GM12878 (cell line): ENCODE results near the gene CFLAR. TPM values are rescaled to one million over a fixed set of nuclear protein-coding genes. Genes with fewer than 3 reads are reported as not detected.

Experiments
- ATAC-seq: fragments of 200-7000 bp; cut with Tn5 transposase; 3 replicates; pipeline ENCODE4 v1.9.1; 2020; ENCODE audit warnings: mild to moderate bottlenecking, moderate library complexity
- BruUV-seq: library from RNA; stranded (reverse); fragments of 400-500 nt; replicated peaks from 2 replicates; lab custom pipeline; 2021; lab: Mats Ljungman, UMichigan
- CTCF ChIA-PET: fragments of 300-600 bp; sonication (Branson Sonifier 250); formaldehyde crosslinking; extraction: SDS; loops from one replicate; lab custom pipeline; 2021; ENCODE audit warnings: inconsistent platforms; lab: Yijun Ruan, JAX
- POLR2A ChIA-PET: fragments of 350-600 bp; formaldehyde crosslinking; extraction: SDS; loops from one replicate; lab custom pipeline; 2021; ENCODE audit warnings: inconsistent platforms; lab: Charles Lee
- RAD21 ChIA-PET: fragments of 300-600 bp; sonication (Branson Sonifier 250); formaldehyde crosslinking; loops from one replicate; lab custom pipeline; 2023; ENCODE audit warnings: antibody characterized with exemption; ENCODE audit not compliant: unreplicated experiment; lab: Charles Lee
- SMC1A ChIA-PET: fragments of 300-600 bp; sonication (Branson Sonifier 250); formaldehyde crosslinking; loops from one replicate; lab custom pipeline; 2023; ENCODE audit not compliant: unreplicated experiment, uncharacterized antibody; lab: Charles Lee
- DNase-seq: peaks from one replicate; pipeline ENCODE4 v3.0.0-alpha.2; 2011; ENCODE audit warnings: low read depth, low spot score
- FAIRE-seq: peaks from 3 replicates; lab custom pipeline; 2011; peaks lifted over from hg19 to GRCh38; lab: Jason Lieb, UNC
- H2AFZ ChIP-seq: 2 replicates; pipeline ENCODE4 v1.6.0; 2011; ENCODE audit warnings: low read depth, low read length, control low read depth; ENCODE audit not compliant: control insufficient read depth
- H3K27ac ChIP-seq: 2 replicates; pipeline ENCODE4 v1.5.1; 2011; ENCODE audit warnings: control low read depth; ENCODE audit not compliant: control insufficient read depth, insufficient read depth
- H3K27me3 ChIP-seq, 2 experiments: replicated peaks in 1 of 2; 2 replicates each; pipeline versions ENCODE4 v1.6.0 to v1.6.1; 2011; ENCODE audit warnings: low read length in 1 of 2; ENCODE audit not compliant: control insufficient read depth in 2 of 2, insufficient read depth in 2 of 2
- H3K36me3 ChIP-seq, 2 experiments: 2 replicates each; pipeline ENCODE4 v1.5.1; 2011; ENCODE audit warnings: low read length in 1 of 2; ENCODE audit not compliant: control insufficient read depth in 2 of 2, insufficient read depth in 2 of 2
- H3K4me1 ChIP-seq: 2 replicates; pipeline ENCODE4 v1.6.1; 2011; ENCODE audit warnings: mild to moderate bottlenecking, low read length, moderate library complexity, mixed read lengths; ENCODE audit not compliant: control insufficient read depth, insufficient read depth
- H3K4me2 ChIP-seq: 2 replicates; pipeline ENCODE4 v1.6.0; 2011; ENCODE audit warnings: control low read depth; ENCODE audit not compliant: control insufficient read depth, insufficient read depth
- H3K4me3 ChIP-seq: fragments of 200-600 bp; sonication (generic); 2 replicates; pipeline ENCODE4 v1.5.1; 2016
- H3K79me2 ChIP-seq: 2 replicates; pipeline ENCODE4 v1.6.0; 2011; ENCODE audit warnings: low read length; ENCODE audit not compliant: control insufficient read depth, insufficient read depth
- H3K9ac ChIP-seq: 2 replicates; pipeline ENCODE4 v1.8.0; 2011; ENCODE audit warnings: low read length, control low read depth, mixed read lengths; ENCODE audit not compliant: control insufficient read depth, insufficient read depth
- H3K9me3 ChIP-seq: replicated peaks from 3 replicates; pipeline ENCODE4 v1.5.1; 2011; ENCODE audit warnings: mild to moderate bottlenecking, low read length; ENCODE audit not compliant: control insufficient read depth, insufficient read depth
- H4K20me1 ChIP-seq: 2 replicates; pipeline ENCODE4 v1.6.0; 2011; ENCODE audit not compliant: control insufficient read depth, insufficient read depth
- EGR1 ChIP-seq, 2 experiments: IDR thresholded peaks; 1 replicate in 1 of 2; 2 replicates in 1 of 2; pipeline ENCODE4 v1.6.1; 2011 to 2012; ENCODE audit warnings: low read depth in 2 of 2, low read length in 2 of 2, borderline replicate concordance in 1 of 2, mild to moderate bottlenecking in 1 of 2, moderate library complexity in 1 of 2
- HCFC1 ChIP-seq: fragments of 150-350 bp; IDR thresholded peaks from 2 replicates; pipeline ENCODE4 v1.6.1; 2014; ENCODE audit warnings: low read length
- MEF2B ChIP-seq: fragments of 450-650 bp; IDR thresholded peaks from 2 replicates; pipeline ENCODE4 v1.6.1; 2018; ENCODE audit warnings: mild to moderate bottlenecking, moderate library complexity; ENCODE audit not compliant: partially characterized antibody, poor library complexity, severe bottlenecking
- MTA2 ChIP-seq: fragments of 450-650 bp; IDR thresholded peaks from 2 replicates; pipeline ENCODE4 v1.6.1; 2016; ENCODE audit warnings: low read depth, mild to moderate bottlenecking, moderate library complexity
- RB1 ChIP-seq: fragments of 450-650 bp; formaldehyde crosslinking; IDR thresholded peaks from 2 replicates; pipeline ENCODE4 v1.6.1; 2017; ENCODE audit warnings: mild to moderate bottlenecking, borderline replicate concordance
- RBBP5 ChIP-seq: fragments of 200-600 bp; sonication (generic); conservative IDR thresholded peaks from 2 replicates; pipeline ENCODE4 v1.6.1; 2016
- RELA ChIP-seq: fragments of 450-650 bp; IDR thresholded peaks from 2 replicates; pipeline ENCODE4 v1.8.0; 2014; ENCODE audit warnings: borderline replicate concordance; ENCODE audit not compliant: partially characterized antibody
- YBX1 ChIP-seq: fragments of 450-650 bp; IDR thresholded peaks from 2 replicates; pipeline ENCODE4 v1.6.1; 2016; ENCODE audit warnings: antibody characterized with exemption
- ZNF207 ChIP-seq: fragments of 450-650 bp; IDR thresholded peaks from 2 replicates; pipeline ENCODE4 v1.6.1; 2014; ENCODE audit warnings: antibody characterized with exemption, mild to moderate bottlenecking, borderline replicate concordance
- ZNF274 ChIP-seq: IDR thresholded peaks from one replicate; pipeline ENCODE4 v1.8.0; 2011; ENCODE audit not compliant: insufficient read length, insufficient read depth
- WGBS: methylation state at CpG from one replicate; pipeline ENCODE4 v1.1.6; 2016; ENCODE audit warnings: low lambda C conversion rate; ENCODE audit not compliant: insufficient replicate concordance, insufficient coverage; ENCODE audit errors: missing lambda C conversion rate; 5-methylcytosine and 5-hydroxymethylcytosine counted together
- in situ Hi-C: fragments of 300-500 bp; cut with MboI; formaldehyde crosslinking; loops from 9 replicates; pipeline ENCODE4 v1.14.3; 2018; ENCODE audit warnings: mixed read lengths
- intact Hi-C: fragments of 100-400 bp; cut with micrococcal nuclease; formaldehyde crosslinking; loops from one replicate; pipeline ENCODE4 v1.14.2; 2022; ENCODE audit not compliant: unreplicated experiment
- polyA plus RNA-seq, 11 experiments: library from polyadenylated mRNA; depleted of rRNA in 4 of 11; unstranded in 6 of 11; stranded (reverse) in 5 of 11; fragments of >200 nt; fragmentation: Nextera tagmentation in 4 of 11; fragmentation: Illumina TruSeq in 1 of 11; extraction: Ambion mirVana in 4 of 11; extraction: Trizol in 1 of 11; gene quantifications; 1 replicate in 1 of 11; 2 replicates in 10 of 11; pipeline versions ENCODE4 v1.2.1 to v1.2.3, GENCODE V29; 2011 to 2016; ENCODE audit warnings: inconsistent platforms in 2 of 11, missing spikeins in 2 of 11, low read depth in 1 of 11
- total RNA-seq, 4 experiments: library from RNA; depleted of rRNA in 3 of 4; stranded (reverse); fragments of >200 nt in 3 of 4; fragmentation: Illumina TruSeq in 1 of 4; extraction: Trizol in 1 of 4; gene quantifications; 2 replicates each; pipeline versions ENCODE4 v1.2.1 to v1.2.3, GENCODE V29; 2013 to 2021
- TF ChIP-seq, protein P1 (sequence below): fragments of 450-650 bp; IDR thresholded peaks from 2 replicates; pipeline ENCODE4 v1.6.1; 2014; ENCODE audit warnings: mild to moderate bottlenecking
- TF ChIP-seq, protein P2 (sequence below): fragments of 450-650 bp; IDR thresholded peaks from 2 replicates; pipeline ENCODE4 v1.6.1; 2018; ENCODE audit warnings: borderline replicate concordance, mild to moderate bottlenecking; ENCODE audit not compliant: partially characterized antibody
- TF ChIP-seq, protein P3 (sequence below): IDR thresholded peaks from 2 replicates; pipeline ENCODE4 v1.6.1; 2012; ENCODE audit warnings: improper control_type of control experiment, low read depth, low read length; ENCODE audit not compliant: insufficient replicate concordance

The CFLAR gene
- total and polyA plus RNA-seq, 10 of the 15 experiments (the other 5 are each of a cell fraction or from before 2014, with no cell fraction given): 80.6 to 181 (median 101) TPM

- in situ Hi-C loops (no loop called here), intact Hi-C loops (loop anchor here (10.0 kb wide), 1 partner anchor 1178 kb away; the partner anchor contains the start of genes MAIP1 and TYW5)
- peak overlapping the region; percentile 99 for H3K27ac ChIP-seq
- H3K9me3 ChIP-seq: no peaks in the 10 kb centered on the region
- DNase-seq (no peak), ATAC-seq (peak; percentile 37), FAIRE-seq (peak; percentile 79)
- peaks cover 10 to 31% of the 10 kb centered on the region in 2 experiments for H3K36me3 ChIP-seq
- H4K20me1 ChIP-seq: no peaks in the 10 kb centered on the region; the same call in 1 of the 2 replicates
- peak overlapping the region; percentile 54 for H3K4me3 ChIP-seq
- no TSS peak for BruUV-seq
- ChIA-PET POLR2A (interaction anchor here (1.0 to 5.6 kb wide), 8 partner anchors 13 to 50 kb away, joined by 3 to 127 read pairs (median 5); partner anchors contain the start of genes CASP10 and CFLAR), SMC1A (interaction anchor here (0.6 to 6.6 kb wide), 10 partner anchors 9 to 188 kb away, joined by 3 to 143 read pairs (median 4); partner anchors contain the start of genes CASP10 and CFLAR), CTCF (interaction anchor here (0.8 to 5.0 kb wide), 10 partner anchors 11 to 101 kb away, joined by 3 to 38 read pairs (median 8); partner anchors contain the start of gene CFLAR), RAD21 (interaction anchor here (1.0 to 5.4 kb wide), 9 partner anchors 11 to 62 kb away, joined by 3 to 52 read pairs (median 5); no protein-coding TSS in a partner anchor)
- peaks cover 8% of the 10 kb centered on the region for H3K4me1 ChIP-seq
- peak overlapping the region; percentile 94; the same call in 1 of the 2 replicates for H3K4me2 ChIP-seq
- no peak overlapping the region for H2AFZ ChIP-seq
- H3K27me3 ChIP-seq: no peaks in the 10 kb centered on the region
- 0% methylated on average over 1 of the region's 1 CpG for WGBS
- peaks cover 94% of the 10 kb centered on the region for H3K79me2 ChIP-seq
- H3K9ac ChIP-seq: peak overlapping the region; percentile 67
- TF ChIP-seq, protein P1, sequence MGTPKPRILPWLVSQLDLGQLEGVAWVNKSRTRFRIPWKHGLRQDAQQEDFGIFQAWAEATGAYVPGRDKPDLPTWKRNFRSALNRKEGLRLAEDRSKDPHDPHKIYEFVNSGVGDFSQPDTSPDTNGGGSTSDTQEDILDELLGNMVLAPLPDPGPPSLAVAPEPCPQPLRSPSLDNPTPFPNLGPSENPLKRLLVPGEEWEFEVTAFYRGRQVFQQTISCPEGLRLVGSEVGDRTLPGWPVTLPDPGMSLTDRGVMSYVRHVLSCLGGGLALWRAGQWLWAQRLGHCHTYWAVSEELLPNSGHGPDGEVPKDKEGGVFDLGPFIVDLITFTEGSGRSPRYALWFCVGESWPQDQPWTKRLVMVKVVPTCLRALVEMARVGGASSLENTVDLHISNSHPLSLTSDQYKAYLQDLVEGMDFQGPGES: no peak
- TF ChIP-seq, protein P2, sequence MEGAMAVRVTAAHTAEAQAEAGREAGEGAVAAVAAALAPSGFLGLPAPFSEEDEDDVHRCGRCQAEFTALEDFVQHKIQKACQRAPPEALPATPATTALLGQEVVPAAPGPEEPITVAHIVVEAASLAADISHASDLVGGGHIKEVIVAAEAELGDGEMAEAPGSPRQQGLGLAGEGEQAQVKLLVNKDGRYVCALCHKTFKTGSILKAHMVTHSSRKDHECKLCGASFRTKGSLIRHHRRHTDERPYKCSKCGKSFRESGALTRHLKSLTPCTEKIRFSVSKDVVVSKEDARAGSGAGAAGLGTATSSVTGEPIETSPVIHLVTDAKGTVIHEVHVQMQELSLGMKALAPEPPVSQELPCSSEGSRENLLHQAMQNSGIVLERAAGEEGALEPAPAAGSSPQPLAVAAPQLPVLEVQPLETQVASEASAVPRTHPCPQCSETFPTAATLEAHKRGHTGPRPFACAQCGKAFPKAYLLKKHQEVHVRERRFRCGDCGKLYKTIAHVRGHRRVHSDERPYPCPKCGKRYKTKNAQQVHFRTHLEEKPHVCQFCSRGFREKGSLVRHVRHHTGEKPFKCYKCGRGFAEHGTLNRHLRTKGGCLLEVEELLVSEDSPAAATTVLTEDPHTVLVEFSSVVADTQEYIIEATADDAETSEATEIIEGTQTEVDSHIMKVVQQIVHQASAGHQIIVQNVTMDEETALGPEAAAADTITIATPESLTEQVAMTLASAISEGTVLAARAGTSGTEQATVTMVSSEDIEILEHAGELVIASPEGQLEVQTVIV: no peak
- TF ChIP-seq RB1 (no peak), EGR1 (IDR thresholded peaks at IDR 0.05; ENCODE audit: borderline replicate concordance in 1 of 2, low read depth in 2 of 2, low read length in 2 of 2) (no peak), YBX1 (no peak), RBBP5 (no peak), ZNF274 (no peak), HCFC1 (no peak), ZNF207 (no peak), RELA (no peak), MEF2B (peak; percentile 70), MTA2 (peak; percentile 40; the same call in 1 of the 2 replicates)
- TF ChIP-seq, protein P3, sequence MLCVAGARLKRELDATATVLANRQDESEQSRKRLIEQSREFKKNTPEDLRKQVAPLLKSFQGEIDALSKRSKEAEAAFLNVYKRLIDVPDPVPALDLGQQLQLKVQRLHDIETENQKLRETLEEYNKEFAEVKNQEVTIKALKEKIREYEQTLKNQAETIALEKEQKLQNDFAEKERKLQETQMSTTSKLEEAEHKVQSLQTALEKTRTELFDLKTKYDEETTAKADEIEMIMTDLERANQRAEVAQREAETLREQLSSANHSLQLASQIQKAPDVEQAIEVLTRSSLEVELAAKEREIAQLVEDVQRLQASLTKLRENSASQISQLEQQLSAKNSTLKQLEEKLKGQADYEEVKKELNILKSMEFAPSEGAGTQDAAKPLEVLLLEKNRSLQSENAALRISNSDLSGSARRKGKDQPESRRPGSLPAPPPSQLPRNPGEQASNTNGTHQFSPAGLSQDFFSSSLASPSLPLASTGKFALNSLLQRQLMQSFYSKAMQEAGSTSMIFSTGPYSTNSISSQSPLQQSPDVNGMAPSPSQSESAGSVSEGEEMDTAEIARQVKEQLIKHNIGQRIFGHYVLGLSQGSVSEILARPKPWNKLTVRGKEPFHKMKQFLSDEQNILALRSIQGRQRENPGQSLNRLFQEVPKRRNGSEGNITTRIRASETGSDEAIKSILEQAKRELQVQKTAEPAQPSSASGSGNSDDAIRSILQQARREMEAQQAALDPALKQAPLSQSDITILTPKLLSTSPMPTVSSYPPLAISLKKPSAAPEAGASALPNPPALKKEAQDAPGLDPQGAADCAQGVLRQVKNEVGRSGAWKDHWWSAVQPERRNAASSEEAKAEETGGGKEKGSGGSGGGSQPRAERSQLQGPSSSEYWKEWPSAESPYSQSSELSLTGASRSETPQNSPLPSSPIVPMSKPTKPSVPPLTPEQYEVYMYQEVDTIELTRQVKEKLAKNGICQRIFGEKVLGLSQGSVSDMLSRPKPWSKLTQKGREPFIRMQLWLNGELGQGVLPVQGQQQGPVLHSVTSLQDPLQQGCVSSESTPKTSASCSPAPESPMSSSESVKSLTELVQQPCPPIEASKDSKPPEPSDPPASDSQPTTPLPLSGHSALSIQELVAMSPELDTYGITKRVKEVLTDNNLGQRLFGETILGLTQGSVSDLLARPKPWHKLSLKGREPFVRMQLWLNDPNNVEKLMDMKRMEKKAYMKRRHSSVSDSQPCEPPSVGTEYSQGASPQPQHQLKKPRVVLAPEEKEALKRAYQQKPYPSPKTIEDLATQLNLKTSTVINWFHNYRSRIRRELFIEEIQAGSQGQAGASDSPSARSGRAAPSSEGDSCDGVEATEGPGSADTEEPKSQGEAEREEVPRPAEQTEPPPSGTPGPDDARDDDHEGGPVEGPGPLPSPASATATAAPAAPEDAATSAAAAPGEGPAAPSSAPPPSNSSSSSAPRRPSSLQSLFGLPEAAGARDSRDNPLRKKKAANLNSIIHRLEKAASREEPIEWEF: no peak
Measured at GRCh38 chr2:201132518-201132917, 16.6 kb downstream of the CFLAR start.
